Astrocyte of the cerebellum (primary cell): ENCODE results near the gene TMC6.

Experiments used
- DNase-seq: peaks from one replicate; pipeline ENCODE4 v3.0.0-alpha.2; 2011; ENCODE audit warnings: low read depth
- H3K4me3 ChIP-seq: 2 replicates; pipeline ENCODE4 v1.5.1; 2011; ENCODE audit warnings: mild to moderate bottlenecking, low read depth, low read length, moderate library complexity
- CTCF ChIP-seq: IDR thresholded peaks from 2 replicates; pipeline ENCODE4 v1.5.1; 2012; ENCODE audit warnings: low read length, low read depth, moderate library complexity, mild to moderate bottlenecking; ENCODE audit errors: missing control alignments
- in situ Hi-C: cut with HindIII; loops from 2 replicates; pipeline ENCODE4 v1.10.0; 2017; ENCODE audit warnings: low sequenced_read_pairs

The TMC6 gene

DNA sequence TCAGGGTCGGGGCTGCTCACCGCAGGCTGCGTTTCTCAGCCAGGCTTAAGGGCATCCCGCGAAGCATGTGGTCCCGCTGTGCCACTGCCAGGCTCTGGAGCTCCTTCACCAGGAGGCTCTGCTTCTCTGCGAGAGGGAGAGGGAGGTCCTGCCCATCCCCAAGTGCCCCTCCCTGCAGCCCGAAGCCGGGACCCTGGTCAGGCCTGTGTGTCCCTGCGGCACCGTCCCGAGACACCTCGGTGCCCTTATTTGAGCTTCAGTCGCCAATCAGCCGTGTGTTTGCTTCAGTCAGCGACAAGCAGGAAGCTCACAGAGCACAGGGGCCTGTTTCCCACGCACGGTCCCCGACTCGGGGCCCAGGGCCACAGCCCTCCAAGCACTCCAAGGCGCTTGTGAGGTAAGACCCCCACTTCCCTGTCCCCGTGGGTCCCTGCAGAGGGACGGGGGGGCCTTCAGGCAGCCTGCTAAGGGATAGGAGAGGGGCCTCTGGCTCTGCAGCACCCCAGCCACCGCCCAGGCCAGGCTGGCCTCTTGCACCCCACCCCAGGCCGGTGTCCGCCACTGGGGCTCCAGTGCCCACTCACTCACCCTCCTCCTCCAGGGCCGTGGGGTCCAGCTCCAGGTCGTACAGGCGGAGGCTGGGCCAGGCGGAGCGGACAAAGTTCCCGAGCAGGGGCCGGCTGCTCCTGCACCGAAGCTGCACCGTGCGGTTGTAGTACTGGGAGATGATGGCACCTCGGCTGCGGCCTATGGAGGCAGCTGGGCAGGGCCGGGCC, 3.2 kb downstream of the TMC6 start:
- no peak for TF ChIP-seq CTCF
- H3K4me3 ChIP-seq: no peak overlapping the region
- no peak for DNase-seq
- in situ Hi-C loops: no loop called here

- no peak overlapping the region for H3K4me3 ChIP-seq
- in situ Hi-C loops: no loop called here
- no peak for TF ChIP-seq CTCF
- DNase-seq: no peak
Measured at GRCh38 chr17:78124836-78125137, 3.8 kb downstream of the TMC6 start.

- no peak for DNase-seq
- no peak for TF ChIP-seq CTCF
- in situ Hi-C loops: no loop called here
- no peak overlapping the region for H3K4me3 ChIP-seq
Measured at GRCh38 chr17:78124081-78124835, 4.3 kb downstream of the TMC6 start.

DNA sequence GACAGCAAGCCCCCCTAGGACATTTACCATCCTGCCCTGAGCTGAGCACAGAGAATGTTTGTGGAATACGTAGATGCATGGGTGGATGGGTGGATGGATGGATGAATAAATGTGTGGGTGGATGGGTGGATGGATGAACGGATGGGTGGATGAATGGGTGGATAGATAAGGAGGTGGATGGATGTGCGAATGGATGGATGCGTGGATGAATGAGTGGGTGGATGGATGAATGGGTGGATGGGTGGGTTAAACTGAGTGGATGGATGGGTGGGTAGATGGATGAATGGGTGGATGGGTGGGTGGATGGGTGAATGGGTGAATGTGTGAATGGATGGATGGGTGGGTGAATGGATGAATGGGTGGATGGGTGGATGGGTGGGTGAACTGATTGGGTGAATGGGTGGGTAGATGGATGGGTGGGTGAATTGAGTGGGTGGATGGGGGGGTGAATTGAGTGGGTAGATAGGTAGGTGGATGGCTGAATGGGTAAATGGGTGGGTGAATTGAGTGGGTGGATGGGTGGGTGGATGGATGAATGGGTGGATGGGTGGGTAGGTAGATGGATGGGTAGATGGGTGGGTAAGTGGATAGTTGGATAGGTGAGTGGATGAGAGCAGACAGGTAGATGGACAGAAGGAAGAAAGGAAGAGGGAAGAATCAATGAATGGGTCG, 5.2 kb downstream of the TMC6 start:
- TF ChIP-seq CTCF: no peak
- in situ Hi-C loops: no loop called here
- H3K4me3 ChIP-seq: no peak overlapping the region
- DNase-seq: no peak

DNA sequence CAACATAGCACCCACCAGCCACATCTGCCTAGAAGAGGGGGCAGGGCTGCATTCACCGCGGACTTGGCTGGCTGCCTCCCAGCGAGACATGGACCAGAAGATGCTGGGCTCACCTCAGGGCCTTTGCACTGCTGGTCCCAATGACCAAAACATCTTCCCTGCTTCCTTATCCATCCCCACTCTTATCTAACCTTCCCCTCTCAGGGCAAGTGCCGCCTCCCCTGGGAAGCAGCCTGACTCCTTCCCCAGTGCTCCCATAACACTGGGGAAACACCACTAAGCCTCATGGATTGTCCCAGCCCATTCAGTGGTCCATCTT, 5.7 kb downstream of the TMC6 start:
- no peak for DNase-seq
- H3K4me3 ChIP-seq: no peak overlapping the region
- in situ Hi-C loops: no loop called here
- TF ChIP-seq CTCF: no peak

DNA sequence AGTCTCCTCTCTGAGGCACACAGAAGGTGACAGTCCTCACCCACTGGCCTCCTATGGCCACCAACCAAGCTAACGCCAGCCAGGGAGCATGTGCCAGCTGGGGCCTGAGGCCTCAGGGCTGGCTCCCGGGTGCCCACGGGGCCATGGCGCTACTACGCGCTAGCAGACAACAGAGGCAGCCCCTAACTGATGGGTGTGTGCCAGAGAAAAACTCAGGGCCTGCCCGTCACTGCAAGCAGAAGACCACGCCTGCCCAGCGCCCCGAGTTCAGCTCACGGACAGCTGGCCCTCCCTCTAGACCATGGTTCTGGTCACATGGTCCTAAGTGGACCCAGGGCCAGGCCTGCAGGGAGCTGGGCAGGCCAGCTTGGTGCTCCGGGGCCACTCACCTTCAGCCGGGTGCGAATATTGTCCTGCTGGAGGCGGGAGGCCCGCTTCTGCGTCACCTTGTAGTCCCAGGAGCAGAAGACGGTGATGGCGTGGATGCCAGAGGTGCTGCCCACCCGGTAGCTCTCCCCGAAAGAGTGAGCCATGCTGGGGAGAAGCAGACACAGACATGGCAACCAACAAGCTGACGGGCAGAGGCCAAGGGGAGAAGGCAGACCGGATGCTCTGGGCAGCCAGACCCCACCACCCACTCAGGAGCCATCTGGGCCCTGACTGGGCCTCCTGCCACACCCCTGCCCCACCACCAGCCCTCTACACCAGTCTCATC, 6.2 kb downstream of the TMC6 start:
- no peak for DNase-seq
- H3K4me3 ChIP-seq: no peak overlapping the region
- no peak for TF ChIP-seq CTCF
- in situ Hi-C loops: no loop called here
